Measurements from ENCODE around the gene TSPYL4. TPM values are rescaled to one million over a fixed set of nuclear protein-coding genes. Genes with fewer than 3 reads are reported as not detected.

The TSPYL4 gene
- total and polyA plus RNA-seq, 2 of the 8 experiments (the other 6 are each of a cell fraction or from before 2014, with no cell fraction given), result 20.5 to 22.6 TPM

DNA sequence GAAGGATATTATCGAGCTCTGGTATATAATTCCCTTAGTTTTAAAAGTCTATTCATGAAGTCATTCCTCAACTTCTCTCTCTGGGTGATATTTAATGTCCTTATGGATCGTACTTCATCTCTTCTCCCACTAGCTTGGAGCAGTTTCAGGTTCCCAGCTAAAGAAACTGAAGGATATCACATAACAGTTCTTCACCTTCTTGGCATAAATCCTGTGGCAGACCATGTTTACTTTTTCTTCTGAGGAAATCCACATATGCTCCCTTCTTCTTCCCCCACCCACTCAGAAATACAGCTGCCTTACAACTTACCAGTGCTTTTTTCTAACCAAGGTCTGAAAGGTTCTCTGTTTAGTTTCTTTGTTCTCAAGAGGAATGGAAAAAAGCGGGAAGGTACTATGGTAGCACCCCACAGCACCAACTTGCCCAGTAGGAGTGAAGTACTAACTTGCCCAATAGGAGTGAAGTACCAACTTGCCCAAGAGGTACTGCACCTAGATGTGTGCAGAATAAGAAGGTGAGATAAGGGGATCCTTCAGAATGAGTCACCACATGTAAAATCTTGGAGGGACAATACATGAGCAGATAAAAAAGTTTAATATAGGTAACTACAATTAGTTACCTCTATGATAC lies 53.1 kb downstream of the TSPYL4 start (continued):
- TF ChIP-seq HDAC6 (IDR thresholded peaks at IDR 0.05; ENCODE audit: low read depth, low read length) (no peak), JUN (IDR thresholded peaks at IDR 0.05; ENCODE audit: low read depth, low read length) (no peak), TBP (IDR thresholded peaks at IDR 0.05; ENCODE audit: low read depth, low read length) (no peak), ZNF274 (IDR thresholded peaks at IDR 0.05; ENCODE audit: borderline replicate concordance, extremely low read depth, low read length) (no peak), TAF1 (IDR thresholded peaks at IDR 0.05; ENCODE audit: low read depth, low read length) (no peak), BRCA1 (IDR thresholded peaks at IDR 0.05; ENCODE audit: low read depth, low read length) (no peak)

Other genes with a start within 250 kb of the TSPYL4 start
- 0.19 and 0.24 TPM in 2 replicates for gene FRK, start 193.2 kb downstream of the TSPYL4 start, total RNA-seq (2021; fragmentation: NEBNext Ultra II Directional; extraction: Animal tissue kit (Norgen Biotek cat#: 25700))
- 0.06 and 0.11 TPM in 2 replicates for gene FRK, start 193.2 kb downstream of the TSPYL4 start, polyA plus RNA-seq (2011; rRNA removed)
- gene NT5DC1, start 153.2 kb downstream of the TSPYL4 start, total RNA-seq (2021; fragmentation: NEBNext Ultra II Directional; extraction: Animal tissue kit (Norgen Biotek cat#: 25700)), result 72.7 and 77.9 TPM in 2 replicates
- gene NT5DC1, start 153.2 kb downstream of the TSPYL4 start, polyA plus RNA-seq (2011; rRNA removed), result 25.3 and 27.3 TPM in 2 replicates
- gene COL10A1, start 127.9 kb downstream of the TSPYL4 start, total RNA-seq (2021; fragmentation: NEBNext Ultra II Directional; extraction: Animal tissue kit (Norgen Biotek cat#: 25700)), result not detected in 2 replicates
- not detected in 2 replicates for gene COL10A1, start 127.9 kb downstream of the TSPYL4 start, polyA plus RNA-seq (2011; rRNA removed)
- 77.9 and 79.1 TPM in 2 replicates for gene TSPYL1, start 25.9 kb upstream of the TSPYL4 start, total RNA-seq (2021; fragmentation: NEBNext Ultra II Directional; extraction: Animal tissue kit (Norgen Biotek cat#: 25700))
- 31.5 and 33.2 TPM in 2 replicates for gene TSPYL1, start 25.9 kb upstream of the TSPYL4 start, polyA plus RNA-seq (2011; rRNA removed)
- 88.0 and 94.4 TPM in 2 replicates for gene DSE, start 116.9 kb upstream of the TSPYL4 start, total RNA-seq (2021; fragmentation: NEBNext Ultra II Directional; extraction: Animal tissue kit (Norgen Biotek cat#: 25700))
- 32.5 and 41.8 TPM in 2 replicates for gene DSE, start 116.9 kb upstream of the TSPYL4 start, polyA plus RNA-seq (2011; rRNA removed)
- gene CALHM6, start 207.3 kb upstream of the TSPYL4 start, total RNA-seq (2021; fragmentation: NEBNext Ultra II Directional; extraction: Animal tissue kit (Norgen Biotek cat#: 25700)), result 0.93 and 1.1 TPM in 2 replicates
- gene CALHM6, start 207.3 kb upstream of the TSPYL4 start, polyA plus RNA-seq (2011; rRNA removed), result 1.8 and 2.0 TPM in 2 replicates